Gastrocnemius medialis (tissue), 4 donors: Measurements from ENCODE around the gene KRT78.

ENCODE experiments used
- POLR2A ChIP-seq, 2 donors: fragments of 450-650 bp; IDR thresholded peaks; one replicate each; pipeline ENCODE4 v1.6.1; 2017; ENCODE audit warnings: antibody characterized with exemption in 2 of 2, mild to moderate bottlenecking in 2 of 2, moderate library complexity in 2 of 2
- TF ChIP-seq, protein P1 (sequence below), 5 experiments: fragments of 450-650 bp in 3 of 5; fragments of 200-600 bp in 2 of 5; sonication (generic) in 2 of 5; IDR thresholded peaks in 4 of 5; conservative IDR thresholded peaks in 1 of 5; 1 replicate in 4 of 5; 2 replicates in 1 of 5; pipeline ENCODE4 v1.5.1; 2016 to 2019; ENCODE audit warnings: antibody characterized with exemption in 5 of 5, mild to moderate bottlenecking in 3 of 5, moderate library complexity in 3 of 5

- TF ChIP-seq, protein P1, sequence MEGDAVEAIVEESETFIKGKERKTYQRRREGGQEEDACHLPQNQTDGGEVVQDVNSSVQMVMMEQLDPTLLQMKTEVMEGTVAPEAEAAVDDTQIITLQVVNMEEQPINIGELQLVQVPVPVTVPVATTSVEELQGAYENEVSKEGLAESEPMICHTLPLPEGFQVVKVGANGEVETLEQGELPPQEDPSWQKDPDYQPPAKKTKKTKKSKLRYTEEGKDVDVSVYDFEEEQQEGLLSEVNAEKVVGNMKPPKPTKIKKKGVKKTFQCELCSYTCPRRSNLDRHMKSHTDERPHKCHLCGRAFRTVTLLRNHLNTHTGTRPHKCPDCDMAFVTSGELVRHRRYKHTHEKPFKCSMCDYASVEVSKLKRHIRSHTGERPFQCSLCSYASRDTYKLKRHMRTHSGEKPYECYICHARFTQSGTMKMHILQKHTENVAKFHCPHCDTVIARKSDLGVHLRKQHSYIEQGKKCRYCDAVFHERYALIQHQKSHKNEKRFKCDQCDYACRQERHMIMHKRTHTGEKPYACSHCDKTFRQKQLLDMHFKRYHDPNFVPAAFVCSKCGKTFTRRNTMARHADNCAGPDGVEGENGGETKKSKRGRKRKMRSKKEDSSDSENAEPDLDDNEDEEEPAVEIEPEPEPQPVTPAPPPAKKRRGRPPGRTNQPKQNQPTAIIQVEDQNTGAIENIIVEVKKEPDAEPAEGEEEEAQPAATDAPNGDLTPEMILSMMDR (IDR thresholded peaks at IDR 0.05 in 4 of 5, conservative IDR thresholded peaks at IDR 0.05 in 1 of 5), result no peak
- TF ChIP-seq POLR2A (IDR thresholded peaks at IDR 0.05), result no peak
Measured at GRCh38 chr12:52834727-52835001, 14.1 kb downstream of the KRT78 start.
